AG09309 (cell line): Measurements from ENCODE around the gene SPO11.

ENCODE experiments used
- DNase-seq: peaks from one replicate; pipeline ENCODE4 v3.0.0-alpha.2; 2010; ENCODE audit warnings: low read depth
- H3K4me3 ChIP-seq: 2 replicates; pipeline ENCODE4 v1.5.1; 2011; ENCODE audit warnings: mild to moderate bottlenecking, low read depth, low read length, moderate library complexity; ENCODE audit not compliant: control insufficient read depth
- CTCF ChIP-seq: IDR thresholded peaks from 2 replicates; pipeline ENCODE4 v1.5.1; 2011; ENCODE audit warnings: mild to moderate bottlenecking, low read depth, low read length, inconsistent platforms; ENCODE audit not compliant: insufficient read depth, control insufficient read depth; ENCODE audit errors: missing control alignments

The SPO11 gene

GRCh38 chr20:57287901-57288300 is 41.7 kb upstream of the SPO11 start:
- no peak for DNase-seq
- H3K4me3 ChIP-seq = no peak overlapping the region
- TF ChIP-seq CTCF = no peak

- no peak for TF ChIP-seq CTCF
- H3K4me3 ChIP-seq = no peak overlapping the region
- DNase-seq = no peak
Observed at GRCh38 chr20:57288651-57289277, 40.8 kb upstream of the SPO11 start.

GRCh38 chr20:57289391-57290177 is 40.0 kb upstream of the SPO11 start:
- no peak for DNase-seq
- TF ChIP-seq CTCF = no peak
- H3K4me3 ChIP-seq = no peak overlapping the region

- TF ChIP-seq CTCF = no peak
- no peak for DNase-seq
- no peak overlapping the region for H3K4me3 ChIP-seq
Observed at GRCh38 chr20:57290178-57290484, 39.5 kb upstream of the SPO11 start.

- no peak for DNase-seq
- H3K4me3 ChIP-seq = no peak overlapping the region
- TF ChIP-seq CTCF = no peak
Observed at GRCh38 chr20:57291003-57291402, 38.6 kb upstream of the SPO11 start.

- no peak for TF ChIP-seq CTCF
- DNase-seq = no peak
- H3K4me3 ChIP-seq = no peak overlapping the region
Observed at GRCh38 chr20:57291694-57292093, 37.9 kb upstream of the SPO11 start.
